GM12875 (cell line): ENCODE results near the gene CRYBB1.

Experiments used
- H3K4me3 ChIP-seq: one replicate; pipeline ENCODE4 v1.5.1; 2011; ENCODE audit warnings: low read depth, low read length, control low read depth
- CTCF ChIP-seq: IDR thresholded peaks from 2 replicates; pipeline ENCODE4 v1.5.1; 2011; ENCODE audit warnings: low read depth, mild to moderate bottlenecking, control low read depth, inconsistent platforms, low read length, moderate library complexity, borderline replicate concordance; ENCODE audit not compliant: insufficient read depth

The CRYBB1 gene

GRCh38 chr22:26634189-26634588, 16.4 kb upstream of the CRYBB1 start:
- H3K4me3 ChIP-seq: no peak overlapping the region
- TF ChIP-seq CTCF: no peak

- H3K4me3 ChIP-seq: no peak overlapping the region
- no peak for TF ChIP-seq CTCF
These were observed 14.8 kb upstream of the CRYBB1 start for GRCh38 chr22:26632422-26633155.

DNA sequence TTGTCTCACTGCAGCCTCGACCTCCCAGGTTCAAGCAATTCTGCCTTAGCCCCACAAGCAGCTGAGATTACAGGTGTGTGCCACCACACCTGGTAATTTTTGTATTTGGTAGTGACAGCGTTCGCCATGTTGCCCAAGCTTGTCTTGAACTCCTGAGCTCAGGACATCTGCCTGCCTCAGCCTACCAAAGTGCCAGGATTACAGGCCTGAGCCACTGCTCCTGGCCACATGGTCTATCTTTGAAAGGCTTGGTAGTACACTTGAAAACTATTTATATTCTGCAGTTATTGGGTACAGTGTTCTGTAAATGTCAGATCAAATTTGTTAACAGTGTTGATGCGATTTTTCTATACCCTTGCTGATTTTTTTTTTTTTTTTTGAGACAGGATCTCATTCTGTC, 13.5 kb upstream of the CRYBB1 start:
- no peak overlapping the region for H3K4me3 ChIP-seq
- TF ChIP-seq CTCF: no peak

GRCh38 chr22:26629988-26630761, 12.3 kb upstream of the CRYBB1 start:
- no peak overlapping the region for H3K4me3 ChIP-seq
- TF ChIP-seq CTCF: no peak

DNA sequence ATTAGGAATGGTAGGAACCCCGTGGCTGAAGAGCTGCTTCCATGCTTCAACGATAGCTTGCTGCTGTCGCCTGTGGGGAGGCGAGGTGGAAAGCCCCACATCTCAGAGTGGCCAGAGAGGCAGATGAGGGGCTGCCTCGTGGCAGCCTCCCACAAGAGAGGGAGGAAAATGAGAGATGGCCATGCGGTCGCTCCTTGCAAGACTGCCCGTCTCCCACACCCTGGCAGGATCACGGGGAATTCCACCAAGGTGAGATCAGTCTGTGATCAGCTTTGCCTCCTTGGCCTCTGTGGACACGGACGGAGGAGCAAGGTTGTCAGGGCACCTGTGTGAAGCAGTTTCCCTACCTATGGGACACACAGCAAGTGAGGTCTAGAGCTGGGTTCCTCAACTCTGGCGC, 7.0 kb upstream of the CRYBB1 start:
- no peak overlapping the region for H3K4me3 ChIP-seq
- no peak for TF ChIP-seq CTCF

GRCh38 chr22:26623984-26624383, 6.2 kb upstream of the CRYBB1 start:
- TF ChIP-seq CTCF: no peak
- H3K4me3 ChIP-seq: no peak overlapping the region

GRCh38 chr22:26621663-26622062, 3.8 kb upstream of the CRYBB1 start, which contains the start of gene CRYBA4:
Gene CRYBA4, plus strand, starts transcription at chr22:26621963. Its CDS starts 634 bp downstream, at chr22:26622597.
- no peak for TF ChIP-seq CTCF
- no peak within 1 kb of the TSS for H3K4me3 ChIP-seq
